HEK293 (cell line): Measurements from ENCODE around the gene SLAIN2.

Experiments used
- CTCF ChIA-PET: fragments of 350-600 bp; formaldehyde crosslinking; extraction: SDS; loops from one replicate; lab custom pipeline; 2021; ENCODE audit warnings: antibody characterized with exemption; lab: Yijun Ruan, JAX
- POLR2A ChIA-PET: fragments of 300-600 bp; formaldehyde crosslinking; extraction: SDS; loops from one replicate; lab custom pipeline; 2020; ENCODE audit warnings: antibody characterized with exemption, inconsistent platforms; lab: Yijun Ruan, JAX
- H3K27ac ChIP-seq: fragments of 200-500 bp; sonication (Bioruptor generic); 2 replicates; pipeline ENCODE4 v1.5.1; 2014; ENCODE audit warnings: low read depth, low read length, control low read depth, inconsistent platforms; ENCODE audit errors: extremely low read depth
- H3K36me3 ChIP-seq, 2 experiments: fragments of 200-500 bp in 1 of 2; sonication (Bioruptor generic) in 1 of 2; 1 replicate in 1 of 2; 2 replicates in 1 of 2; pipeline ENCODE4 v1.5.1; 2014 to 2017; ENCODE audit warnings: inconsistent platforms in 2 of 2, low read length in 2 of 2; ENCODE audit not compliant: control insufficient read depth in 2 of 2, insufficient read depth in 1 of 2
- H3K4me1 ChIP-seq: fragments of 200-500 bp; sonication (Bioruptor generic); 2 replicates; pipeline ENCODE4 v1.5.1; 2014; ENCODE audit warnings: mild to moderate bottlenecking, low read length, inconsistent platforms; ENCODE audit not compliant: control insufficient read depth, insufficient read depth
- H3K4me3 ChIP-seq: 2 replicates; pipeline ENCODE4 v1.5.1; 2011; ENCODE audit warnings: low read depth, mild to moderate bottlenecking, control low read depth, low read length, moderate library complexity
- H3K9me3 ChIP-seq: fragments of 200-500 bp; sonication (Bioruptor generic); 2 replicates; pipeline ENCODE4 v1.5.1; 2014; ENCODE audit warnings: low read depth, low read length, inconsistent platforms; ENCODE audit not compliant: control insufficient read depth, insufficient read depth
- BCL11A ChIP-seq: fragments of 450-650 bp; formaldehyde crosslinking; IDR thresholded peaks from 2 replicates; pipeline ENCODE4 v1.5.1; 2016; ENCODE audit warnings: low read depth, missing biosample characterization, missing genetic modification characterization
- INSM2 ChIP-seq: fragments of 450-650 bp; formaldehyde crosslinking; IDR thresholded peaks from 2 replicates; pipeline ENCODE4 v1.5.1; 2016; ENCODE audit warnings: missing biosample characterization, missing genetic modification characterization
- MZF1 ChIP-seq: fragments of 450-650 bp; formaldehyde crosslinking; IDR thresholded peaks from 2 replicates; pipeline ENCODE4 v1.5.1; 2017; ENCODE audit warnings: missing biosample characterization, missing genetic modification characterization, borderline replicate concordance
- PRDM1 ChIP-seq: fragments of 450-650 bp; formaldehyde crosslinking; IDR thresholded peaks from 2 replicates; pipeline ENCODE4; 2016; ENCODE audit warnings: missing biosample characterization, missing genetic modification characterization
- ZFP3 ChIP-seq: fragments of 450-650 bp; formaldehyde crosslinking; IDR thresholded peaks from 2 replicates; pipeline ENCODE4 v1.5.1; 2016; ENCODE audit warnings: low read depth, missing biosample characterization, missing genetic modification characterization
- ZNF2 ChIP-seq: fragments of 450-650 bp; formaldehyde crosslinking; IDR thresholded peaks from 2 replicates; pipeline ENCODE4 v1.5.1; 2016; ENCODE audit warnings: missing biosample characterization, missing genetic modification characterization
- ZNF544 ChIP-seq: fragments of 450-650 bp; formaldehyde crosslinking; IDR thresholded peaks from 2 replicates; pipeline ENCODE4 v1.5.0; 2017; ENCODE audit warnings: missing biosample characterization, missing genetic modification characterization
- ZNF560 ChIP-seq: fragments of 450-650 bp; formaldehyde crosslinking; IDR thresholded peaks from 2 replicates; pipeline ENCODE4 v1.5.1; 2017; ENCODE audit warnings: missing biosample characterization, missing genetic modification characterization, borderline replicate concordance
- ZNF629 ChIP-seq: fragments of 450-650 bp; formaldehyde crosslinking; IDR thresholded peaks from 2 replicates; pipeline ENCODE4 v1.5.1; 2017; ENCODE audit warnings: missing biosample characterization, missing genetic modification characterization
- ZNF645 ChIP-seq: fragments of 450-650 bp; formaldehyde crosslinking; IDR thresholded peaks from 2 replicates; pipeline ENCODE4; 2016; ENCODE audit warnings: missing biosample characterization, missing genetic modification characterization
- ZNF701 ChIP-seq: fragments of 450-650 bp; formaldehyde crosslinking; IDR thresholded peaks from 2 replicates; pipeline ENCODE4 v1.5.1; 2016; ENCODE audit warnings: missing biosample characterization, missing genetic modification characterization
- ZNF707 ChIP-seq: fragments of 450-650 bp; formaldehyde crosslinking; IDR thresholded peaks from 2 replicates; pipeline ENCODE4 v1.5.1; 2016; ENCODE audit warnings: missing biosample characterization, missing genetic modification characterization
- ZNF777 ChIP-seq: fragments of 450-650 bp; formaldehyde crosslinking; IDR thresholded peaks from 2 replicates; pipeline ENCODE4 v1.5.1; 2017; ENCODE audit warnings: missing biosample characterization, missing genetic modification characterization, borderline replicate concordance
- ZSCAN23 ChIP-seq: fragments of 450-650 bp; formaldehyde crosslinking; IDR thresholded peaks from 2 replicates; pipeline ENCODE4 v1.5.1; 2016; ENCODE audit warnings: missing biosample characterization, missing genetic modification characterization
- TF ChIP-seq, protein P1 (sequence below): fragments of 450-650 bp; formaldehyde crosslinking; IDR thresholded peaks from 2 replicates; pipeline ENCODE4 v1.5.1; 2017; ENCODE audit warnings: missing biosample characterization, missing genetic modification characterization
- TF ChIP-seq, protein P2 (sequence below): fragments of 450-650 bp; formaldehyde crosslinking; IDR thresholded peaks from 2 replicates; pipeline ENCODE4 v1.5.1; 2017; ENCODE audit warnings: missing biosample characterization, missing genetic modification characterization
- TF ChIP-seq, protein P3 (sequence below): fragments of 450-650 bp; formaldehyde crosslinking; IDR thresholded peaks from 2 replicates; pipeline ENCODE4 v1.5.1; 2016; ENCODE audit warnings: missing biosample characterization, missing genetic modification characterization

Gene SLAIN2

GRCh38 chr4:48379587-48380180, 38.4 kb downstream of the SLAIN2 start:
- TF ChIP-seq ZNF707 (tag by site-specific recombination) = no peak
- TF ChIP-seq ZNF645 (tag by site-specific recombination) = no peak
- TF ChIP-seq, protein P1, sequence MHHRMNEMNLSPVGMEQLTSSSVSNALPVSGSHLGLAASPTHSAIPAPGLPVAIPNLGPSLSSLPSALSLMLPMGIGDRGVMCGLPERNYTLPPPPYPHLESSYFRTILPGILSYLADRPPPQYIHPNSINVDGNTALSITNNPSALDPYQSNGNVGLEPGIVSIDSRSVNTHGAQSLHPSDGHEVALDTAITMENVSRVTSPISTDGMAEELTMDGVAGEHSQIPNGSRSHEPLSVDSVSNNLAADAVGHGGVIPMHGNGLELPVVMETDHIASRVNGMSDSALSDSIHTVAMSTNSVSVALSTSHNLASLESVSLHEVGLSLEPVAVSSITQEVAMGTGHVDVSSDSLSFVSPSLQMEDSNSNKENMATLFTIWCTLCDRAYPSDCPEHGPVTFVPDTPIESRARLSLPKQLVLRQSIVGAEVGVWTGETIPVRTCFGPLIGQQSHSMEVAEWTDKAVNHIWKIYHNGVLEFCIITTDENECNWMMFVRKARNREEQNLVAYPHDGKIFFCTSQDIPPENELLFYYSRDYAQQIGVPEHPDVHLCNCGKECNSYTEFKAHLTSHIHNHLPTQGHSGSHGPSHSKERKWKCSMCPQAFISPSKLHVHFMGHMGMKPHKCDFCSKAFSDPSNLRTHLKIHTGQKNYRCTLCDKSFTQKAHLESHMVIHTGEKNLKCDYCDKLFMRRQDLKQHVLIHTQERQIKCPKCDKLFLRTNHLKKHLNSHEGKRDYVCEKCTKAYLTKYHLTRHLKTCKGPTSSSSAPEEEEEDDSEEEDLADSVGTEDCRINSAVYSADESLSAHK (tag by site-specific recombination) = no peak
- Histone ChIP-seq H3K4me1 (no peaks in the 10 kb centered on the region), H3K36me3 (peaks cover 5 to 11% of the 10 kb centered on the region in 2 experiments; a peak in 1 of 3 replicates), H3K9me3 (no peaks in the 10 kb centered on the region), H3K4me3 (no peak overlapping the region), H3K27ac (no peak overlapping the region)
- CTCF ChIA-PET = no interaction called here
- POLR2A ChIA-PET = no interaction called here

DNA sequence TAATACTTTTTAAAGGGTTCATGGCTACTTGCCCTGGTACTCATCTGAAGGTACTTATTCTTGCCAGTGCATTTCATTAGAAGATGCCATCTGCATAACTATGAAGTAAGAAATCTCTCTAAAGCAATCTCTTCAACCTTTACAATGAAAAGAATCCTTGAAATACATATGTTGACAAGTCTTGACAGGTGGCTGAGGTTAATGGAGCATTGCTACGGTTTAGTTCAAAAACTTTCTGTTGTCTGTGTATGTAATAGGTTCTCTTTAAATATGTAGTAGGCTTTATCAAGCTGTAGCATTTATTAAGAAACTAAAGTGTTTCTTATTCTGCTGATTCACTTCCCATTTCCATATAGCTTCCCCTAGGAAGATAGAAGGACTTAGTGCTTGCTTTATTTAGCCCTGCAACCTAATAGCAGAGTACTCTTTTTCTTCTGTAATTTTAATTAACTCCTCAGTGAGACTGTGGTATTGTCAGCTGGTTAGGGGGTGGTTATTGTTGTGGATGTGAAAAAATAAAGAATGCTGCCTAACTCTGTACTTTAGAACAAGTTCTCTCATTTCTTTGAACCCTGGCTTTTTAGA, 39.3 kb downstream of the SLAIN2 start:
- ChIA-PET CTCF (interaction anchor here (0.9 kb wide), 1 partner anchor 26 kb away, joined by 6 read pairs; no protein-coding TSS in a partner anchor), POLR2A (no interaction called here)
- Histone ChIP-seq H3K27ac (no peak overlapping the region), H3K9me3 (no peaks in the 10 kb centered on the region), H3K4me1 (no peaks in the 10 kb centered on the region), H3K36me3 (peaks cover 5 to 17% of the 10 kb centered on the region in 2 experiments; a peak in 2 of 3 replicates), H3K4me3 (no peak overlapping the region)
- no peak for TF ChIP-seq INSM2 (tag by site-specific recombination)
- no peak for TF ChIP-seq ZNF777 (tag by site-specific recombination)
- no peak for TF ChIP-seq PRDM1 (tag by site-specific recombination)
- TF ChIP-seq ZNF2 (tag by site-specific recombination) = no peak
- TF ChIP-seq, protein P2, sequence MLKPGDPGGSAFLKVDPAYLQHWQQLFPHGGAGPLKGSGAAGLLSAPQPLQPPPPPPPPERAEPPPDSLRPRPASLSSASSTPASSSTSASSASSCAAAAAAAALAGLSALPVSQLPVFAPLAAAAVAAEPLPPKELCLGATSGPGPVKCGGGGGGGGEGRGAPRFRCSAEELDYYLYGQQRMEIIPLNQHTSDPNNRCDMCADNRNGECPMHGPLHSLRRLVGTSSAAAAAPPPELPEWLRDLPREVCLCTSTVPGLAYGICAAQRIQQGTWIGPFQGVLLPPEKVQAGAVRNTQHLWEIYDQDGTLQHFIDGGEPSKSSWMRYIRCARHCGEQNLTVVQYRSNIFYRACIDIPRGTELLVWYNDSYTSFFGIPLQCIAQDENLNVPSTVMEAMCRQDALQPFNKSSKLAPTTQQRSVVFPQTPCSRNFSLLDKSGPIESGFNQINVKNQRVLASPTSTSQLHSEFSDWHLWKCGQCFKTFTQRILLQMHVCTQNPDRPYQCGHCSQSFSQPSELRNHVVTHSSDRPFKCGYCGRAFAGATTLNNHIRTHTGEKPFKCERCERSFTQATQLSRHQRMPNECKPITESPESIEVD (tag by site-specific recombination) = 0 out of 2 replicates have a peak, but pooled peaks have one; percentile 3

- no peak overlapping the region for H3K27ac ChIP-seq
- H3K36me3 ChIP-seq = peaks cover 0 to 12% of the 10 kb centered on the region in 2 experiments; a peak in 2 of 3 replicates
- no peaks in the 10 kb centered on the region for H3K4me1 ChIP-seq
- H3K4me3 ChIP-seq = no peak overlapping the region
- ChIA-PET CTCF (interaction anchor here (0.7 kb wide), 1 partner anchor 24 kb away, joined by 3 read pairs; no protein-coding TSS in a partner anchor), POLR2A (no interaction called here)
- no peaks in the 10 kb centered on the region for H3K9me3 ChIP-seq
- TF ChIP-seq, protein P3, sequence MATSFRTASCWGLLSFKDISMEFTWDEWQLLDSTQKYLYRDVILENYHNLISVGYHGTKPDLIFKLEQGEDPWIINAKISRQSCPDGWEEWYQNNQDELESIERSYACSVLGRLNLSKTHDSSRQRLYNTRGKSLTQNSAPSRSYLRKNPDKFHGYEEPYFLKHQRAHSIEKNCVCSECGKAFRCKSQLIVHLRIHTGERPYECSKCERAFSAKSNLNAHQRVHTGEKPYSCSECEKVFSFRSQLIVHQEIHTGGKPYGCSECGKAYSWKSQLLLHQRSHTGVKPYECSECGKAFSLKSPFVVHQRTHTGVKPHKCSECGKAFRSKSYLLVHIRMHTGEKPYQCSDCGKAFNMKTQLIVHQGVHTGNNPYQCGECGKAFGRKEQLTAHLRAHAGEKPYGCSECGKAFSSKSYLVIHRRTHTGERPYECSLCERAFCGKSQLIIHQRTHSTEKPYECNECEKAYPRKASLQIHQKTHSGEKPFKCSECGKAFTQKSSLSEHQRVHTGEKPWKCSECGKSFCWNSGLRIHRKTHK = no peak
- TF ChIP-seq ZNF701 (tag by site-specific recombination) (no peak), ZNF629 (tag by site-specific recombination) (peak; percentile 38; the same call in 1 of the 2 replicates), ZFP3 (tag by site-specific recombination) (no peak), PRDM1 (tag by site-specific recombination) (0 out of 2 replicates have a peak, but pooled peaks have one; percentile 7), MZF1 (tag by site-specific recombination) (no peak), ZSCAN23 (tag by site-specific recombination) (peak; percentile 37; the same call in 1 of the 2 replicates), BCL11A (tag by site-specific recombination) (no peak), ZNF544 (no peak), ZNF560 (tag by site-specific recombination) (no peak)
- TF ChIP-seq, protein P2 (tag by site-specific recombination) = peak; percentile 67
These were observed 47.3 kb downstream of the SLAIN2 start for GRCh38 chr4:48388525-48389154.
